H7 (cell line): ENCODE measurements around the gene RSPH10B2. TPM values are rescaled to one million over a fixed set of nuclear protein-coding genes. Genes with fewer than 3 reads are reported as not detected.
"Not testable (repeated sequence)": the region's sequence is repeated elsewhere in the genome, so short reads cannot be mapped to it uniquely, and the experiment has no call there.

Experiments
- DNase-seq: peaks from one replicate; pipeline ENCODE4 v3.0.0; 2012
- H3K27me3 ChIP-seq: 2 replicates; pipeline ENCODE4 v1.6.0; 2011; ENCODE audit warnings: mild to moderate bottlenecking, low read length; ENCODE audit not compliant: control insufficient read depth, insufficient read depth
- H3K36me3 ChIP-seq: replicated peaks from 2 replicates; pipeline ENCODE4 v1.5.1; 2011; ENCODE audit warnings: low read length; ENCODE audit not compliant: control insufficient read depth, insufficient read depth
- H3K4me3 ChIP-seq: 2 replicates; pipeline ENCODE4 v1.5.1; 2011; ENCODE audit warnings: low read depth, mild to moderate bottlenecking, control low read depth, low read length, moderate library complexity; ENCODE audit not compliant: insufficient read depth
- total RNA-seq: library from RNA; depleted of rRNA; stranded (reverse); fragments of >200 nt; shearing (Covaris generic); gene quantifications from 2 replicates; pipeline ENCODE4 v1.2.3, GENCODE V29; 2014

RSPH10B2 gene
- total RNA-seq, 1 experiment from 2014 or later, result 0.31 TPM

DNA sequence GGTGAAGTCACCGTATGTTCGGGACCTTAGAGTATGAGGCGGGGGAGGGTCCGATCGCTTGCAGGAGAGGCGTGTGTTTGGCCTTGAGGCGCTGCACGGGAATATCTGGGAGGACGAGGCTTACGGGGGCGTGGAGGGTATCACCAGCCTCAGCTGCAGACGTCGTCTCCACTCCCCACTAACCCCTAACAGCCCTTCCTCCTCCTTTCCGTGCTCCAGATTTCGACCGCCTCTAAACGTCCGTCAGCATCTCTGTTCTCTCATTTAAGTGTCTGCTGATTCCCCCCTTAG is 23.6 kb upstream of the RSPH10B2 start:
- DNase-seq, result no peak
- Histone ChIP-seq H3K27me3 (no peaks in the 10 kb centered on the region), H3K4me3 (peak overlapping the region; percentile 91), H3K36me3 (peaks cover 2% of the 10 kb centered on the region; the same call in 1 of the 2 replicates)

DNA sequence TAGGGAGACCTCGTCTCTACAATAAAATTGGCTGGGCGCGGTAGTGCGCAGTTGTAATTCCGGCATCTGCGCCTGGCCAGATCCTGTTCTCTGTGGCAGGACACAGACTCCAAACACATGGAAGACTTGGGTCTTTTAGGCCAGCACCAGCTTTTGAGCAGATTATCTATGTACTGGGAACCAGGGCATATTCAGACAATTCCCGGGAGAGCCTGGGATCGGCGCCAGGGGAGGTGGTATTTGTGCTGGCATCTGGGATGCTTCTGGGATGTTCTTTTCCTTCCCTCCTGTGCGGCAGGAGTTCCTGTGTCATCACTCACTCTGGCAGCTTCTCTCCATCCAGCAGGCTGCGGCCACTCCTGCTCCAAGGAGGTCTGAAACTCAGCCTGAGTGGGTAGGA is 15.5 kb upstream of the RSPH10B2 start:
- H3K36me3 ChIP-seq, H3K4me3 ChIP-seq, DNase-seq, H3K27me3 ChIP-seq: not testable (repeated sequence)

DNA sequence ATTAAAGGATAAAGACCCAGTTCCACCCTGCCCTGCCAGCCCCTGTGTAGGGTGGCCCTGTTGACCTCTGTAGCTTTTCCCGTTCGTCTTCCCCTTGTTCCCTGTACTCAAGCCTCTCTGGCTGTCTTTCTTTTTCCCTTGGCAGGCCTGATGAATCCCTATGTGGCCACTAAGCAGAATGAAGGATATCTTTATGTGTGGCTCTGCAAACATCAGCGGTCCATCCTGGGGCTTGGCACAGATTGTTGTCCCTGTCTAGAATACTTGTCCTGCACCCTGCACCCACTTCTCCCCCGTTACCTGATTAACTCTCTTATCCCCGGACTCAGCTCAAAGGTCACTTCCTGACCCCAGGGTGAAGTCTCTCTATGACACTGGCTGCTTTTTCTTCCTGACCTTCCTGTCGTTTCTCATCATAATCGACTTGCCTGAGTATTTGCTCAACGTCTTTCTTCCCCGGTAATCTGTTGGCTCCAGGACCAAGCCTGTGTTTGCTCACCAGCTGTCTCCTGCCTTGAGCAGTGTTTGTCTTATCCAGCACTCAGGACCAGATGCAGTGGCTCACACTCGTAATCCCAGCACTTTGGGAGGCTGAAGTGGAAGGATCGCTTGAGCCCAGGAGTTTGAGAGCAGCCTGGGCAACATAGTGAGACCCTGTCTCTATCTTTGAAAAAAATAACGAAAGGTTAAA is 9.3 kb upstream of the RSPH10B2 start:
- not testable (repeated sequence) for H3K36me3 ChIP-seq, H3K27me3 ChIP-seq, H3K4me3 ChIP-seq, DNase-seq

DNA sequence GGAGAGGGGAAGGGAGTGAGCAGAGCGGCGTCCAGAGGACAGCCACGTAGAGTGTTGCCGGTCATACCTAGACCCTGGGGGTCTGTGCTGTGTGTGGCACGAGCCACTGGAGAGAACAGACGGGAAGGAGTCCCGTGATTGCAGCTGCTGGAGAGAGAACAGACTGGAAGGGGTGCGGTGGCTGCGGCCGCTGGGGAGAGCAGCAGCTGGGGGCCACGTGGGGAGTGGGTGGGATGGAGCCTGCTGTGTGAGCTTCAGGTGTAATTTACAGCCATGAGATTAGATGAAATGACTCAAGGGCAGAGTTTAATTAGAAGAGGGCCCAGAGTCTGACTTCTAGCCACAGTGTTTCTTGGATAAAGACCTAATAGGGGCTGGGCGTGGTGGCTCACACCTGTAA is 4.6 kb upstream of the RSPH10B2 start:
- H3K4me3 ChIP-seq, H3K27me3 ChIP-seq, H3K36me3 ChIP-seq, DNase-seq: not testable (repeated sequence)

DNA sequence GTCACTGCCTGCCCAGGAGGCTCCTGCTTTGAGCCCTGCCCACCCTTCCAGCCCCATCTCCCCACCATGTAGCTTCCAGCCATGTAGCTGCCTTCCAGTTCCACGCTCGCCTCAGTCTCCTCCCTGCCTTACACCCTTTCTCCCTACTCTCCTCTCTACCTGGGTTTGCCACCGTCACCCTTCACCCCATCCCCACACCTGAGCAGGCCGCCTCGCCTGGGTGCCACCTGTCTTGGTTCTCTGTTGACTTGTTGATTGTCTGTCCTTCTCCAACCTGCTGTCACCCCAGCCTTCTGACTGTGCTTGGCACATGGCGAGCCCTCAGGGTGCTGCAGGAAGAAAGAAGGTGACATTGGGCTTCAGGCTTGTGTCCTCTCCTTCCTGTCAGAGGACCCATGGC is 3.7 kb upstream of the RSPH10B2 start:
- not testable (repeated sequence) for H3K4me3 ChIP-seq, H3K27me3 ChIP-seq, H3K36me3 ChIP-seq, DNase-seq

DNA sequence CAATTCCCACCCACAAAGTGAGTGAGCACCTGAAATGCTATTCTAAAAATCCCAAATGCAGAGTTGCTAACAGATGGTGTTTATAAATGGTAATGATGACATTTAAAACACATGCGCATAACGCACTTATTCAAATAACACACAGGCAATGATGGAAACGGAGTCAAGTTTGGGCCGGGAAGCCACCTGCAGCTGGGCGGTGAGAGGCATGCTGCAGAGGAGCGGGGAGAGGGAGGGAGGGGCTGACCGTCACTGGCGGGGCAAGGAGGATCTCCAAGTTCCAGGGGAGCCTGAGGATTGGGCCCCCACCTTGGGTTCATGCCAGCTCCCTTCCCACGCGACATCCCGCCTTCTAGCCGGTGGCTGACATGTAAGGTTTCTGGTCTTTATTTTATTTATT is 7.3 kb downstream of the RSPH10B2 start:
- DNase-seq, H3K36me3 ChIP-seq, H3K27me3 ChIP-seq, H3K4me3 ChIP-seq: not testable (repeated sequence)

DNA sequence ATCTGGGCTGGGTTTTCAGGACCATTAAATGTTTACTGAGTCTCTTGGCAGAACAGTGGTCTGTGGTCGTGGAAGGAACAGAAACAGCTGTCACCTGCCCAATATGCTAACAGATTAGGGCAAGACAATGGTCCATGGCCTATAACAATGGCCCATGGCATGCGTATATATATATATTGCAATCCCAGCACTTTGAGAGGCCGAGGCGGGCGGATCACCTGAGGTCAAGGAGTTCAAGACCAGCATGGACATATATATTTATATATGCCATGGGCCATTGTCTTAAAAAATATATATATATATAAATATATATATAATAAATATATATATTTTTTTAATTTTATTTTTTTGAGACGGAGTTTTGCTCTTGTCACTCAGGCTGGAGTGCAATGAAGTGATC is 27.7 kb downstream of the RSPH10B2 start:
- not testable (repeated sequence) for DNase-seq, H3K4me3 ChIP-seq, H3K36me3 ChIP-seq, H3K27me3 ChIP-seq

DNA sequence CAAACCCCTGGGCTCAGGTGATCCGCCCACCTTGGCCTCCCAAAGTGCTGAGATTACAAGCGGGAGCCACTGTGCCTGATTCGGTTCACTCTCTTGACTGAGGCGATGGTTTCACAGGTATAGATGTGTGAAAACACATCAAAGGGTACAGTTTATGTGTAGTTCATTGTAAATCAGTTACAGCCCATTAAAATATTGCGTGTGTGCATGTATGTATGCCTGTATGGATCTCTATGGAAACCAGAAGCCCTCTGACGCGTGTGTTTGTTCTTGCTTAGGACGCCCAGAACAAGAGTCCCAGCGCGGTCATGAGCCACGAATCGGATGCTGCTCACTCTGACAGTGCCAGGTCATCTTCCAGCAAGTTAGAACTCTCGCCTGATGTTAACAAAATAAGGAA is 35.5 kb downstream of the RSPH10B2 start:
- not testable (repeated sequence) for H3K36me3 ChIP-seq, H3K27me3 ChIP-seq, H3K4me3 ChIP-seq, DNase-seq

DNA sequence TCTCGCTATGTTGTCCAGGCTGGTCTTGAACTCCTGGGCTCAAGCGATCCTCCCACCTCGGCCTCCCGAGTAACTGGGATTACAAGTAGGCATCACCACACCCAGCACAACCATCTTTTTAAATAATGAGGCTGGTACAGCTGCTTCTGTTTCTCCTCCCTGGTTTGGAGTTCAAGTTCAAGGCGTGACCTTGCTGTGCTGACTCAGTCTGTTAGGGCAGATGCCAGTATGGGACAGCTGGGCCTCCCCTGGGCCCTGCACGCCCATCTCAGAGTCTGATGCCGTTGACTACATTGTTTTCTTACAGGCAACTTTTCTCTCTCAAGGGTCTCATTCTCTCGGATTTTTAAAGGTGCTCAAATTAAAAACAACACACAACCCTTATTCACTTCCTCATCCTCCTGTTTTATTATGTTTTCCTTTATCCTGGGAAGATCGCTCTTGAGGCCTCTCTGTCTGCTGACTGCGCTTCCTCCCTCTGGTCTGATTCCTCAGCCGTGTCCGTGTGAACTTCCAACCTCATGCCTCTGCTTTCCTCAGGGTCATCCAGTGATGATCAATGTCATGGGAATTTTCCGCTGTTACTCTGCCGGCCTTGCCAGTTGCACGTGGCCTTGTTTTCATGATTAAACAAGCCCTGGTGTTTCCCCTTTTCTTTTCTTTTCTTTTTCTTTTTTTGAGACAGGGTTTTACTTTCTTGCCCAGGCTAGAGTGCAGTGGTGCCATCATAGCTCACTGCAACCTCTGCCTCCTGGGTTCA is 38.4 kb downstream of the RSPH10B2 start:
- H3K27me3 ChIP-seq, H3K4me3 ChIP-seq, DNase-seq, H3K36me3 ChIP-seq: not testable (repeated sequence)

DNA sequence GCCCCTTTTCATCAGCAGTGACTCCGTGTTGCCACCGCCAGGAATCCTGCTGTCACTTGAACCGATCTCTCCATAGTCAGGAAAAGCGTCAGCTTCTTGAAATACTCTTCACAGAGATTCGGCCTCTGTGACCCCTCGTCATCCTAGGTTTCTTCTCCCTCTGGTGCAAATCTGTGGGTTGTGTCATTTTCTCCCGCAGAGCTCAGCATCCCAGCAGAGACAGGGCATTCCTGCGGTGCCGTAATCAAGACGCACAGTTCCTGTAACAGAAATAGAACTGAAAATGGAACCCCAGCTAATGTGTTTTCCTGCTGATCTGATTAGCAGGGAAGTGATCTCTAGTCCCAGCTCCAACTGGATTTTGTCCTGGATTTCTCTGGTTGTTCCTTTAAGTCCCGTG is 40.4 kb downstream of the RSPH10B2 start:
- H3K27me3 ChIP-seq, DNase-seq, H3K36me3 ChIP-seq, H3K4me3 ChIP-seq: not testable (repeated sequence)

DNA sequence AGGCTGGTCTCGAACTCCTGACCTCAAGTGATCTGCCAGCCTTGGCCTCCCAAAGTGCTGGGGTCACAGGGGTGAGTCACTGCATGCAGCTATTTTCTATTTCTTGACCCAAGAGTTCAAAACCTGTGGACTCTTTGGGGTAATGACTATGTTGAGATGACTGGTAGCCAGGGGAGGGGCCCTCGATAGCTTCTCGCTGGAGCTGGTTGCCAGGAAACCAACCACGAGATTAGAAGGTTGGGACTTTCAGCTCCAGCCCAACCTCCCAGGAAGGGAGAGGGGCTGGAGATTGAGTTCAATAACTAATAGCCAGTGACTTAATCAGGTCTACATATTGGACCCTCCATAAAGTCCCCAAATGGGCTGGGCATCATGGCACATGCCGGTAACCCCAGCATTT is 43.3 kb downstream of the RSPH10B2 start:
- not testable (repeated sequence) for DNase-seq, H3K36me3 ChIP-seq, H3K4me3 ChIP-seq, H3K27me3 ChIP-seq

DNA sequence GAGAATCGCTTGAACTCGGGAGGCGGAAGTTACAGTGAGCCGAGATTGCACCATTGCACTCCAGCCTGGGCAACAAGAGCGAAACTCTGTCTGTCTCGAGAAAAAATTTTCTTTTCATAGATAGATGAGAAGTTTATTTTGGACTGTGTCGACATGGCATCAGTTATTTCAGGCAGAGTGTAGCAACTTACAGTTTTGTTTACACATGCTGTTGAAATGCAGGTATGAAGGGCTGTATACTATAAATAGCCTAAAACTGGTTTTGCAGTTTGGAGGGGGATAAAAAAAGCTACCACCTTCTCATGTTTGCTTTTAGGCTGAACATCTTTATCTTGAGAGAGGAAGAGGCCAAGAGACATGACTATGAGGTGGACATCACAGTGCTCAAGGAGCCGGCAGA is 44.1 kb downstream of the RSPH10B2 start:
- not testable (repeated sequence) for H3K4me3 ChIP-seq, DNase-seq, H3K27me3 ChIP-seq, H3K36me3 ChIP-seq

DNA sequence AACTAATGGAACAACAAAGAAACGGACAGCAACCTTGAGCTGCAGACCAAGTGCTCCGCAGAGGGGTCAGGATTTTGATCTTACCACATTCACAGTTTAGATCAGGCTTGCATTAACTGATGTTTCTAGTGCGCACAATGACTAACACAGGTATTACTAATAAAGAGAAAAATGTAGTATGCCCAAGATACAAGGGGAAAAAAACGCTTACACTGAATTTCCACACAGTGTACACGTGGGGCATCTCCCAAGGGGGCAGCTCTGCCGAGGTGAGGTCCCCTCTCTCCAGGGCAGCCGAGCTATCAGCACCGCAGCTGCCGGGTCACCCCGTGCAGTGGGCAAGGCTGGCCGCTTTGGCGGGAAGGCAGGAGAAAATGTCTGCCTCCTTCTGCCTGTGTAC is 46.0 kb downstream of the RSPH10B2 start:
- DNase-seq, H3K36me3 ChIP-seq, H3K4me3 ChIP-seq, H3K27me3 ChIP-seq: not testable (repeated sequence)

DNA sequence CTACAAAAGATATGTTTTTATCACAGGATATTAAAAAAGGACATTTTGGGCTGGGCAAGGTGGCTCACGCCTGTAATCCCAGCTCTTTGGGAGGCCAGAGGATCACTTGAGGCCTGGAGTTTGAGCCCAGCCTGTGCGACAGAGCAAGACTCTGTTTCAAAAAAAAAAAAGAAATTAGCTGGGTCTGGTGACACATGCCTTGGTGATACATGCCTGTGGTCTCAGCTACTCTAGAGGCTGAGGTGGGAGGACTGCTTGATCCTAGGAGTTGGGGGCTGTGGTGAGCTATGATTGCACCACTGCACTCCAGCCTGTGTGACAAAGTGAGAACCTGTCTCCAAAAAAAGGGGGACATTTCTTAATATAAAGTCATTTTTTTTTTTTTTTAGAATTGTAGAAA is 46.4 kb downstream of the RSPH10B2 start:
- H3K27me3 ChIP-seq, H3K36me3 ChIP-seq, H3K4me3 ChIP-seq, DNase-seq: not testable (repeated sequence)

DNA sequence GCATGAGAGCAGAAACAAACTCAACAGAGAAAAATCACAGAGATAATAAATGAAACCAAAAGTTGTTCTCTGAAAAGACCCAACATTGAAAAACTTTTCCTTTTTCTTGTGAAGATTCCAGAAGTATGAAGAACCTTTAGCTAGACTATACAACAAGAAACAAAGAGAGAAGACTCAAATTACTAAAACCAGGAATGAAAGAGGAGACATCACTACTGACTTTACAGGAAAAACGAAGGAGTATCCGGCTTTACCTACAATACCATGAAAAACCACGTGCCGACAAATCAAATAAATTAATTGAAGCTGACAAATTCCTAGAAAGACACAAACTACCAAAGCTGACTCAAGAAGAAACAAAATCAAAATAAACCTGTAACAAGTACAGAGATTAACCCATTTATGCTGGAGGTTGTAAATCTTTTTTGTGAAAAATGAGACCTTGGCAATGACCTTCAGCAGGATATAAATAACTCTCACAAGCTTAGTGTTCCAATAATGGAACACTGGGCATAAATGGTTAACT is 53.6 kb downstream of the RSPH10B2 start:
- not testable (repeated sequence) for H3K36me3 ChIP-seq, H3K4me3 ChIP-seq, DNase-seq, H3K27me3 ChIP-seq
